Activated CD4-positive, alpha-beta T cell treated with anti-CD3 and anti-CD28 coated beads, Interleukin-2, amount 50 U/mL, for 24 hours (primary cell): Measurements from ENCODE around the gene BMPER.

ENCODE experiments used
- DNase-seq, 2 donors: peaks; one replicate each; pipeline ENCODE4 v3.0.0-alpha.2; 2020; ENCODE audit warnings: low read depth in 1 of 2, low spot score in 1 of 2

Gene BMPER

DNA sequence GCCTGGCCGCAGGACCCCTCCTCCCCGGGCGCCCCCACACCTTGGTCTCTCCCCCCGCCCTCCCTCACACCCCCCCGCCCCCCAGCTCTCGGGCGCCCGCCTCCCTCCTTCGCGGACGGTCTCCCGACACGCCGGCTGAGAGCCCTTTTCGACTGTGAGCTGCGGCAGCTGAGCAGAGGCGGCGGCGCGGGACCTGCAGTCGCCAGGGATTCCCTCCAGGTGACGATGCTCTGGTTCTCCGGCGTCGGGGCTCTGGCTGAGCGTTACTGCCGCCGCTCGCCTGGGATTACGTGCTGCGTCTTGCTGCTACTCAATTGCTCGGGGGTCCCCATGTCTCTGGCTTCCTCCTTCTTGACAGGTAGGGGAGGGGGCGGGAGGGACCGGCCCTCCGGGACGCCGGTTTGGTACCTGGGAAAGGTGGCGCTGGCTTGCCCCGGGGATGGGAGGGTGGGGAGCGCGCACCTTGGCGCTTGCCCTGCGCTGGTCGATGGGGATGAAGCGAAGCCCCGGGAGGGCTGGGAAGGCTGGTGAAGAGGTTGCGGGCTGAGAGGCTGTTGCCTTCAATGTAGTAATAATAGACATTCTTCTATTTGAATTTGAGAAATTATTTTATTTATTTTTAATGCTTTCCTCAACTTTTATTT is at the start of gene BMPER:
Gene BMPER (plus strand): TSS at position 151 of the 644 bp plus-strand sequence. CDS start 75 bp downstream, at position 226.
- no peak for DNase-seq

GRCh38 chr7:33861947-33862346 is 43.4 kb upstream of the BMPER start:
- DNase-seq, result no peak

DNA sequence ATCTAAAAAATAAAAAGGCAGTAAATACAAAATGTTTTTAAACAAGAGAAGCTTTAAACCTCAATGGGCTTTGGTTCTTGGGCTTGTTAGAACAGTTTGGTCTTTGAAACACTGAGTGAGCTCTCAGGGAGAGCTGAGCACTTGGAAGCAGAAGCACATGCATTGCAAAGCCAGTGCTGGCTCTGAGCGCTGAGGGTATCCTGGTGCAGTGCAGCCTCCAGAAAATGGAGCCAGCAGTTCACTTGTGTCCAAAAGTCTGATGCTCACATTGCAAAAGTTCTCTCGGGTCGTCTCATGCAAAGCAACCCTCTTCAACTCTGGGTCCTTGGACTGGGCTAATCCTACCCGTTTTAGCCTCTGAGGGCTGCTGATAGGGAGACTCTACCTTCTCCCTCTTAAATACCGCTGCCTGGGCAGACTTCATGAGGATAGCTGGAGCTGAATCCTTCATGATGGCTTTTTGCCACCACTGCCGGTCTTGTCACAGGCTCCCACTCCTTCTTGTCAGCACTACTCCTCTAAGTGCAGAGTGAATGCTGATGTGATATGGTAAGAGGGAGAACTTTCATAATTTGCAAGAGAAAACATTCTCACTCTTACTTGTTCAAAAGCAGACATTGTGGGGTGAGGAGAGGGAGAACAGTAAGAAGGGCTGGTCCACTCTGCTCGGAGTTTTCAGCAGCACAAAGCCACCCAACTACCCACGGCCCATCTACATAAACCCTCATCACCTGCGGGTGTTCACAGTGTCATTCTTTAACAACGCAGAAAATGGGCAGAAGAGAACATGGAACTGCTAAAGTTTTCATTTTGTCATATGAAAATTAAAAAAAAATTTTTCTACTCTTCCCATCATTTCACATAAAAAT is 42.2 kb upstream of the BMPER start:
- DNase-seq, result no peak

DNA sequence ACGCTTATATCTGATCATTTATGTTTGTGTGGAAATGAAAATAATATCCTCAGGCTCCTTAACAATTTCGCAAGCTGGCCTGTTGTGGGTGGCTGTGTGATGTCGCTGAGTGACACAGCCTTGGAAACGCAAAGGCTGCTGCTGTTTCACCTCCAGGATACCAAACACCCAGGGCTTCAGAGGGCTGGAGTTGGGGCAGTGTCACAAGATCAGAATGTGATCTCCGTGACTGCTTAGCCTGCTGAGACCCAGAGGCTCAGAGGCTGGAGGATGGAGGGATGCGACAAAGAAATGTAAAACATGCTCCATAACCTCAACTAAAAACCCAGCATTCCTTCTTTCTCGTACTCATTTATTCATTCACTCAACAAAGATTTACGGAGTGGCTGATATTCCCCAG is 37.2 kb upstream of the BMPER start:
- no peak for DNase-seq

DNA sequence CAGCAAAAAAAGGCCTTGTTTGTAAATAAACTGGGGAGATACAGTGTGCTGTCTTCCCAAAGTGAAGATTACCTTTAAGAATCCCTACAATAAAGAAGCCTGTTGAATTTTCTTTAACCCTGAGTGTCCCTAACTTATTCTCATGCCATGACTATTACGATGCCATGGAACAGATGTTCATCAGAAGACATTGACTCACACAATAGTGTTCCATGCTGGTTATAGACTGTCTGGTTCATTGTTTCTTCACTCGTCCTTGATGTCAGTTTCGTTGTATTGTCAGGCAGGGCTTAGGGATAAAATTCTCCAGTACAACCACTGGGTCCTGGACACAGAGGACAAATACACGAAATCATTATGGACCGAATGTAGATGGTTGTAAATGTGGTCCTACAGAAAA is 36.2 kb upstream of the BMPER start:
- no peak for DNase-seq

DNA sequence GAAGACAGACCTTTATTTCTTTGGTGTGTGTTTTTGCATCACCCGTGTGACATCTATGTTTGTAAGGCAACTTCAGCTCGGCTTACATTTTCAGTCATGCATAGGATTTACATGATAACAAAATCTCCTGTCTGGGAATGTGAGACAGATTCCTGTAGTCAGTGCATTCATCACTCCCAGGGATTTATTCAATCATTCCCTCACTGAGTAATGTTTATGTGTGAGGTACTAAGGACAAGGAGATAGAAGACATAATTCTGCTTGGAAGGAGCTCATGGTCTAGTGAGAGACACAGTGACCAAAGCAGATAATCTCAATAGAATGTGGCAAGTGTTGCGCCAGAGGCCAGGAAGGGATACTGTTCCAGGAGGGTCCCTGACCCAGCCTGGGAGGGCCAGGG is 35.2 kb upstream of the BMPER start:
- DNase-seq, result no peak

DNA sequence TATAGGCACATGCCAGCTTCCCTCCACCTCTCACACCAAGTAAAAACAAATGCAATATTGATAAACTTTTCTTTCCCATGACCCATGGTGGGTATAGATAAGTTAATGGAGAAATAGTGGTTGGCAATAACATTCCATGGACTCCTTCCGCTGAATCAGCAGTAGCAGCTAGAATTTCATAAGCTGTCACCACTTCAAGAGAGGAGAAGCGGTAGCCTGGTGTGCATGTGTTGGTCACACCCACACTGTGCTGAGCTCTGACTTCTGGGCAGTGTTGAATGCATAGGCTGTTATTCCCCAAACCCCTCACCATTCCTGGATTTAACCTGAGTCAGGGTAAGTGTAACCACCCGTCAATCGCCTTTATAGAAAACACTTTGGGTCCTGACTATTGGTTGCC is 32.5 kb upstream of the BMPER start:
- DNase-seq, result no peak

DNA sequence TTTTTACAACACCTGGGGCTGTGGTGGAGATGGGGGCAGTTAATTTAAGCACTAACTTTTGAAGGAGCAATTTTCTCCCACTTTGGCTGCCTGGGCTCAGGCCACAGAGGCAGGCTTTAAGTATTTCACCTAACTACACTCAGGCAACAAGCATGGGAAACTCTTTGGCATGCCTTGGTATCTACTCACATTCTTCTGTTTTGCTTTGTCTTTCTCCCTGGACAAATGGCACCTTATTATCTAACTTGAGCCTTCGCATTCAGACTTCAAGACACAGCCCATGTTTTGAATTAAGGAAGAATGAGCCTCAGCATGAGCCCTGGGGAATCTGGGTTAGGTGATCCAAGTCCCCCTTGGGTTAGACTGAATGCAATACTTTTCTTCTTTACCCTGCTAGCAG is 31.8 kb upstream of the BMPER start:
- no peak for DNase-seq

DNA sequence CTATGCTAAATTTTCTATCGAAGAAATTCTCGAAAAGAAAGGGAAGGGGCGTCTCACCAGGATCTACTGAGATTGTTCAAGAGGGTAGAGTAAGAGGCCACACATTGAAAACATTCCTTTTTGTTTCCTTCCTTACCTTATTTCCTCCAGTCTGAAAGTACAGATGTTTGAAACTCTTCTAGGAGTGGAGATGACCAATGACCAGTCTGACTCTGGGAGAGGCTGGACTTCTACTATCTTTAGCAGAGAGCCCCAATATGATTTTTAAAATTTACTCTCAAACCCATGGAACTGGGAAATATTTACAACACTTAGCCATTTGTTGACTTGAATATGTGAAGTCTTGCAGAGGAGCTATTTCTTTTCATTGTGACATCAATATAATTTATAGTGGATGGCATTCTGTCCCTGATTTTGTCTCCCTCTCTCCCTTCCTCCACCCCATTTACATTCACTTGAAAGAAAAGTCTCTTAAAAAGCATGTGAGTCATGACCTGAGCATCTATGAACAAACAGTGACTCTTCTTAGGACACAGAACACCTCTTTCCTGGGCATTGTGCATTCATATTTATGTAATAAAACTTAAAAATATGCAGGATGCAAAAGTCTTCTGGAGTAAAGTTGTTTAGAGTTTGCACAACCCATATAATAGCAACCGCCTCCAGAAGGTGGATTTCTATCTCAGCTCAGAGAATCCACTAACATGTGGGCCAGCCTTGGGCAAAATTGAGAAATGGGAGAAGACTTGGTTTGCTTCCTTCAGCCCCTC is 31.2 kb upstream of the BMPER start:
- no peak for DNase-seq

DNA sequence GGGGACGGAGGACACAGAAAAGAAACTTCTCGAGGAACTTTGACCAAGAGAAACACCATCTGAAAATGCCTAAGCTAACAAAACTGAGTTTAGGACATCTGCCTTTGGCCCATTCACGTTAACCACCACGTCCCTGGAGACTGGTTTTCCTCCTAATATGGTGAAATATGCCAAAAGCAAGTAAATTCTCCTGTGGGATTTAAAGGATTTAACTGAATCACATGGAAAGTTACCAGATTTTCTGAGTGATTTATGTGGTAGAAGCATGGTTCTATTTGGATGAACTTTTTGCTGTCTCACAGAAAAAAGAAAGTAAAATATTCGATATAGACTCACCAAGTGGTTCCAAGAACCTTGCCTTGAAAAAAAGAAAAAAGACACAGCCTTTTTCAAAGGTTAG is 30.4 kb upstream of the BMPER start:
- DNase-seq, result no peak

- DNase-seq, result no peak
Measured at GRCh38 chr7:33876596-33877274, 28.6 kb upstream of the BMPER start.

DNA sequence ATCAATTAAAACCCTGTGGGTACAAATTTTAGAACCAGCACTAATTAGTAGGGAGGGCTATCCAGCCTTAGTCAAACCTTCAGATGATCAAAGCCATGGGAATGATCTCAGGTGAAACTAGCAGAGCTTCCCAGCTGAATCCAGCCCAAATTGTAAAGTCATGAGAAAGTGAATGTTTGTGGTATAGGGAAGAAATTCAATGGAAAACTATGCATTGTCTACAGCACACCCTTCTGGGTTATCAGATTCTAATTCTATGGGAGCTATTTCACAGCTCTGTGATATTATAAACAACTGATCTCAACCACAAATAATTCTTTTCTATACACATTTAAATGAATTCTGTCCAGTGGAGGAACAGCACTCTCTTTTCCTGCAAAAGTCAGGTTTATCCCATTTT is 24.6 kb upstream of the BMPER start:
- no peak for DNase-seq

GRCh38 chr7:33881316-33881715 is 24.0 kb upstream of the BMPER start:
- DNase-seq, result no peak

- no peak for DNase-seq
Measured at GRCh38 chr7:33882040-33882837, 23.1 kb upstream of the BMPER start.

DNA sequence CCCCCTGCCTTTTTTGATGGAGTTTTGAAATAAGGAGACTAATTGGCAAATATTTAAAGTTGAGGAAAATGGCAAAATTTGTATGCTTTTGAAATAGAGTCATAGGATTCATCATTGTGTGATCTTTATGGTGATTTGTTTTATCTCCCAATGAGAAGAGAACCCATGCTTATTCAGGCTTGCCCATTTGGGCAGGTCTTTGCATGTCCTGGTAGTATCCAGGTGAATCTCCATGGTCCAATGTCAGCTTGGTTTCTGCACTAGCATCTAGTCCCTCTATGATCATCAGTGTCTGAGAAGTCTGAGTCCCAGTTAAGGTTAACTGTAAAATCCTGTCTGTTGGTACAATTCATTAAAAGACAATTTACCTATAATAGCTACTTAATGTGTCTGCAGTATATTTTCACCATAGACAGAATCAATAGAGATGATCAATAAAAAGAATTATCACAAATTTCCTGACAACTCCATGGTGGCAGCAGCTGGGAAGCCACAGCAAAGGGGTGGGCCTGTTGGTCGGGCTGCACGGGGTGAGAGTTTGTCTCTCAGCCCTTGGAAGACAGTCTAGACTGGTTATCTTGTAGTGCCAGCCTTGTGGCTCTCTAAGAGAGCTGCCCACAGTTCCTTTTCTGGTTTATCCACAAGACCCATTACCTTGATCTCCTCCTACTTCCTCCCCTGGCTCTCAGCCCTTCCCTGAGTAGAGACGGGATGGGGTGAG is 22.2 kb upstream of the BMPER start:
- DNase-seq, result no peak

DNA sequence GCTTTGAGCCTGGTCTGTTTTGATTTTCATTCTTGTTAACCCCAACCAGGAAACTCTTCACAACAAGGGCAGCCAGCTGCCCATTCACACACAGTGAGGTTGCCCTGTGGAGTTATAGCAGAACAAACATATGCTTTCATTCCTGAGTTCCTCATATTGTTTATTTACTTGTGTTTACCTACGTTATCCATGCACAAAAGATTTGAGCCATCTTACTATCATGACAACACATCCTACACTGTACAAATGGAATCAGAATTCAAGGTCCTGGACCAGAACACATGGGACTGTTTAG is 21.7 kb upstream of the BMPER start:
- no peak for DNase-seq

- no peak for DNase-seq
Measured at GRCh38 chr7:33885290-33886148, 19.8 kb upstream of the BMPER start.

DNA sequence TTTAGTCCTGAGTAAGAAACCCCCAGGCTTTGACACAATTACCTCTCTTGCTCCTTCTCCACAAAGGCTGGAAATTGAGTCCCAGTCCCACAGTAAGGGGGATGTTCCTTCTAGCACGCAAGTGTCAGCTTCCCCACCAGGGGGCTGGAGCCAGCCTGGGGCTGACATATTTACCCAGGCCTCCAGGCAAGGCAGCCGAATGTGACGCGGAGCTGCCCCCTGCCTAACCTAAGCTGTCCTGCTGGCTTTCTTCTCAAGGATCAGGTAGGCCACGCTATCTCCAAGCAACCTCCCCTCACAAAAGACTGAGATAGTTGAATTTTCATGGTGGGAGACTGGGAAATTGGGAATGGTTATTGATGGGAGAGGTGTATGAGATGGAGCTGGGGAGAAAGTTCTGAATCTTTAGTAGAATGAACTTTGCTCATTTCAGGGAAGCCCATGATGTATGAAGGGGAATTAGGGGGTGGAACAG is 19.2 kb upstream of the BMPER start:
- no peak for DNase-seq
